Heart right ventricle (tissue), 16 donors: Measurements from ENCODE around the gene NOTUM. TPM values are rescaled to one million over a fixed set of nuclear protein-coding genes. Genes with fewer than 3 reads are reported as not detected.
A peak's percentile ranks its signal among the peaks of the same experiment; 100 is the strongest.

Experiments
- ATAC-seq, 8 donors: fragments of 200-7000 bp; cut with Tn5 transposase; one replicate each; pipeline ENCODE4 v1.9.1; 2020; ENCODE audit warnings: mild to moderate bottlenecking in 8 of 8, moderate library complexity in 8 of 8, moderate number of reproducible peaks in 1 of 8
- DNase-seq, 2 donors: peaks; one replicate each; pipeline ENCODE4 v3.0.0-alpha.2; 2020
- H3K27ac ChIP-seq, 10 donors: fragments of 200-600 bp; sonication (generic) in 2 of 10; one replicate each; pipeline versions ENCODE4 v1.5.0 to v1.8.0; 2020 to 2022; ENCODE audit warnings: mild to moderate bottlenecking in 3 of 10
- H3K27me3 ChIP-seq, 7 donors: fragments of 200-600 bp; one replicate each; pipeline ENCODE4 v1.8.0; 2021 to 2022; ENCODE audit warnings: mild to moderate bottlenecking in 2 of 7
- H3K36me3 ChIP-seq, 9 donors: fragments of 200-600 bp; sonication (generic) in 1 of 9; one replicate each; pipeline versions ENCODE4 v1.5.0 to v1.8.0; 2020 to 2022; ENCODE audit warnings: mild to moderate bottlenecking in 2 of 9
- H3K4me1 ChIP-seq, 9 donors: fragments of 200-600 bp; sonication (generic) in 1 of 9; one replicate each; pipeline versions ENCODE4 v1.5.0 to v1.8.0; 2020 to 2022; ENCODE audit warnings: mild to moderate bottlenecking in 4 of 9
- H3K4me3 ChIP-seq, 10 donors: fragments of 200-600 bp; sonication (generic) in 2 of 10; one replicate each; pipeline versions ENCODE4 v1.5.0 to v1.8.0; 2020 to 2022; ENCODE audit warnings: mild to moderate bottlenecking in 7 of 10, moderate library complexity in 2 of 10
- H3K9me3 ChIP-seq, 11 donors: fragments of 200-600 bp in 10 of 11; sonication (generic) in 2 of 11; one replicate each; pipeline versions ENCODE4 v1.5.0 to v1.8.0; 2013 to 2022; ENCODE audit warnings: mild to moderate bottlenecking in 2 of 11, control low read depth in 1 of 11, moderate library complexity in 1 of 11
- WGBS, 2 donors: extraction: QIAGEN DNeasy Blood & Tissue Kit; methylation state at CpG; one replicate each; pipeline ENCODE4 v1.1.7; 2013; ENCODE audit warnings: inconsistent platforms in 1 of 2; 5-methylcytosine and 5-hydroxymethylcytosine counted together
- intact Hi-C, 10 donors: fragments of 100-400 bp; cut with DNase I; formaldehyde crosslinking; loops; one replicate each; pipeline versions ENCODE4 v1.11.1 to v1.14.2; 2022
- polyA plus RNA-seq, 2 donors: library from polyadenylated mRNA; stranded (reverse); fragments of 200-250 nt; gene quantifications; one replicate each; pipeline ENCODE4 v1.2.3, GENCODE V29; 2013
- total RNA-seq, 10 donors: library from RNA; stranded (reverse); fragmentation: NEBNext Ultra II Directional in 3 of 10; extraction: Animal tissue kit (Norgen Biotek cat#: 25700) in 3 of 10; gene quantifications; one replicate each; pipeline versions ENCODE4 v1.2.1 to v1.2.4, GENCODE V29; 2021 to 2023
- TF ChIP-seq, protein P1 (sequence below), 9 donors: fragments of 200-600 bp; sonication (generic) in 2 of 9; IDR thresholded peaks; one replicate each; pipeline versions ENCODE4 v1.5.0 to v1.8.0; 2021 to 2022; ENCODE audit warnings: antibody characterized with exemption in 9 of 9, mild to moderate bottlenecking in 5 of 9, moderate library complexity in 1 of 9
- donor health status: Arrhythmogenic right ventricular cardiomyopathy.
- donor health status: ischemic (EF 13 %, LVEDD 7.1; RV severe dilation, severe dysfunction).
- donor health status: healthy with polysubstance abuse.
- donor health status: DM: no; HTN: yes; CAD: no.
- donor health status: DM: no; HTN: no; CAD: no.
- donor health status: ischemic (EF 25% LVEDD 6.9; RV normal size, moderate dysfunction).
- donor health status: ischemic (EF 25% LVEDD 5.7; RV mildly dilated, moderate dysfunction).
- donor health status: healthy.
- donor health status: DM: yes; HTN: yes; CAD: no.
- donor health status: Ischemic cardiomyopathy.
- donor health status: ischemic (EF 35%, LVEDD 5.7; RV mildly dilated, moderate dysfunction).
- donor health status: nonischemic (EF 11% LVEDD 7.7; RV severe dilation, severe dysfunction).
- donor health status: DM: yes; HTN: yes; CAD: no.
- donor health status: PGD.
- donor health status: ischemic (EF 29% LVEDD 5.4; RV normal size, mild dysfunction).
- donor health status: nonischemic (EF 23%, LVEDD 6.1; RV moderate dilation, normal function).

Gene NOTUM
- total and polyA plus RNA-seq, 12 donors = 0.22 to 1.5 (median 0.65) TPM; not detected in 5

GRCh38 chr17:81967244-81967532 lies 6.2 kb upstream of the NOTUM start:
- H3K4me1 ChIP-seq = peaks cover 3 to 29% (median 19%) of the 10 kb centered on the region in 9 donors
- 28 to 32% methylated on average over 5 of the region's 5 CpGs for WGBS, 2 donors
- peaks cover 0 to 84% (median 44%) of the 10 kb centered on the region in 7 donors for H3K27me3 ChIP-seq
- DNase-seq (no peak), ATAC-seq (peak in 6 of 8 donors; percentile 1 to 29 (median 7))
- intact Hi-C loops = loop anchor here in 4 of 10 donors (2.0 to 10.0 kb wide), 3 partner anchors 40 to 188 kb away; no protein-coding TSS in a partner anchor
- H3K27ac ChIP-seq = peak overlapping the region in 2 of 10 donors; percentile 36 to 46
- TF ChIP-seq, protein P1, sequence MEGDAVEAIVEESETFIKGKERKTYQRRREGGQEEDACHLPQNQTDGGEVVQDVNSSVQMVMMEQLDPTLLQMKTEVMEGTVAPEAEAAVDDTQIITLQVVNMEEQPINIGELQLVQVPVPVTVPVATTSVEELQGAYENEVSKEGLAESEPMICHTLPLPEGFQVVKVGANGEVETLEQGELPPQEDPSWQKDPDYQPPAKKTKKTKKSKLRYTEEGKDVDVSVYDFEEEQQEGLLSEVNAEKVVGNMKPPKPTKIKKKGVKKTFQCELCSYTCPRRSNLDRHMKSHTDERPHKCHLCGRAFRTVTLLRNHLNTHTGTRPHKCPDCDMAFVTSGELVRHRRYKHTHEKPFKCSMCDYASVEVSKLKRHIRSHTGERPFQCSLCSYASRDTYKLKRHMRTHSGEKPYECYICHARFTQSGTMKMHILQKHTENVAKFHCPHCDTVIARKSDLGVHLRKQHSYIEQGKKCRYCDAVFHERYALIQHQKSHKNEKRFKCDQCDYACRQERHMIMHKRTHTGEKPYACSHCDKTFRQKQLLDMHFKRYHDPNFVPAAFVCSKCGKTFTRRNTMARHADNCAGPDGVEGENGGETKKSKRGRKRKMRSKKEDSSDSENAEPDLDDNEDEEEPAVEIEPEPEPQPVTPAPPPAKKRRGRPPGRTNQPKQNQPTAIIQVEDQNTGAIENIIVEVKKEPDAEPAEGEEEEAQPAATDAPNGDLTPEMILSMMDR (IDR thresholded peaks at IDR 0.05) = no peak
- H3K4me3 ChIP-seq = no peak overlapping the region
- H3K36me3 ChIP-seq = no peaks in the 10 kb centered on the region
- no peaks in the 10 kb centered on the region for H3K9me3 ChIP-seq

DNA sequence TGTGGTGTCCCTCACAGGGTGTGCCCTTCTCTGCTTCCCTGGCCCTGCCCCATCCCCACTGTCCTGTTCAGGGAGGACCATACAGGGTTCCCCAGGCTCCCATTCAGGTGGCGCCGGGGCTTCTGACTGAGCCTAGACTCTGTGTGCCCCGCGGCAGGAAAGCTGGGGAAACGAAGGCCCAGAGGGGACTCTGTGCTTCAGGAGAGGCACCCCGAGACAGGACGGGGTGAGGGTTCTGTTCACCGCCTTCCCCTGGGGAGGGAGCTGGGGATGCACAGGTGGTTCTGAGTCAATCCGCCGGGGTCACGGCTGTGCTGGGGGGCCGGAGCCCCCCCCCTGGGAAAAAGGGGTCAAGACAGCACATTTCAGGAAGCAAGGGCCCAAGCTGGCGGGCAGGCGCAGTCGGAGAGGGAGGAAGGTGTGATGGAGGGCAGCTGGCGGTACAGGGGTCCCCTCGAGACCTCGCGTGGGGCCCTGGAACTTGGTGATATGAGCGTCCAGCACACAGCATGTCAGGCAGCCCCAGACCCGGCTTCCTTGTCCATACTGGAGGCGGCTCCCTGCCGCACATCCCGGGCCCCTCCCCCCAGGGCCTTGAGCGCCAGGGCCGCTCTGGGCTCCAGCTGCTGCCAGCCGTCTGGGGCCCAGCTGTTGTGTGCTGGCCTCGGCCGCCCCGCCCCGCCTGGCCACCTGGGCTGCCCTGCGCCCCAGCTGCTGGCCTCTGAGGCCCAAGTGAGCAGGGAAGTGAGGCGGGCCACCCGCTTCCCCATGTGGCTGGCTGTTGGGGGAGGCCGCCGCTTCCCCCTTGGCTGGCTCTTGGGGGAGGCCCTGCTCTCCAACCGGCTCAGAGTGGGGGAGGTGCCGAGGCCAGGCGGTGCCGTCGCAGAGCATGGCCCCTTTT lies 5.6 kb upstream of the NOTUM start:
- peak; percentile 49 to 86 (median 70) for ATAC-seq
- Histone ChIP-seq H3K27ac (no peak overlapping the region), H3K4me3 (no peak overlapping the region), H3K9me3 (no peaks in the 10 kb centered on the region), H3K27me3 (peaks cover 6 to 84% (median 50%) of the 10 kb centered on the region in 7 donors), H3K4me1 (peaks cover 7 to 35% (median 23%) of the 10 kb centered on the region in 9 donors), H3K36me3 (no peaks in the 10 kb centered on the region)
- TF ChIP-seq, protein P1 (IDR thresholded peaks at IDR 0.05) = no peak
- intact Hi-C loops = loop anchor here in 4 of 10 donors (2.0 to 10.0 kb wide), 3 partner anchors 41 to 188 kb away; no protein-coding TSS in a partner anchor
- WGBS, 2 donors = 38 to 54% methylated on average over 38 to 41 of the region's 41 CpGs
- peak in 1 of 2 donors; percentile 69 for DNase-seq

- H3K4me1 ChIP-seq = peaks cover 14 to 46% (median 34%) of the 10 kb centered on the region in 9 donors
- no peak overlapping the region for H3K4me3 ChIP-seq
- intact Hi-C loops = loop anchor here in 3 of 10 donors (5.0 to 10.0 kb wide), 3 partner anchors 53 to 193 kb away; no protein-coding TSS in a partner anchor
- DNase-seq (no peak), ATAC-seq (no peak)
- no peaks in the 10 kb centered on the region for H3K36me3 ChIP-seq
- WGBS, 2 donors = 62 to 64% methylated on average over 22 of the region's 22 CpGs
- TF ChIP-seq, protein P1 (IDR thresholded peaks at IDR 0.05) = no peak
- peaks cover 23 to 91% (median 59%) of the 10 kb centered on the region in 7 donors for H3K27me3 ChIP-seq
- no peak overlapping the region for H3K27ac ChIP-seq
- H3K9me3 ChIP-seq = no peaks in the 10 kb centered on the region
Observed at GRCh38 chr17:81964081-81964849, 3.3 kb upstream of the NOTUM start.
